Renal pelvis (tissue), 4 donors: ENCODE results near the gene ARFGAP1. TPM values are rescaled to one million over a fixed set of nuclear protein-coding genes. Genes with fewer than 3 reads are reported as not detected.

Experiments used
- DNase-seq: peaks from one replicate; pipeline ENCODE4 v3.0.0-alpha.2; 2013
- polyA plus RNA-seq, 3 donors: library from polyadenylated mRNA; unstranded; fragments of 120-200 nt; gene quantifications; one replicate each; pipeline ENCODE4 v1.2.1, GENCODE V29; 2013; ENCODE audit not compliant: insufficient read length in 3 of 3

Gene ARFGAP1
- polyA plus RNA-seq, 3 donors, result 72.4 to 83.1 (median 77.7) TPM

DNA sequence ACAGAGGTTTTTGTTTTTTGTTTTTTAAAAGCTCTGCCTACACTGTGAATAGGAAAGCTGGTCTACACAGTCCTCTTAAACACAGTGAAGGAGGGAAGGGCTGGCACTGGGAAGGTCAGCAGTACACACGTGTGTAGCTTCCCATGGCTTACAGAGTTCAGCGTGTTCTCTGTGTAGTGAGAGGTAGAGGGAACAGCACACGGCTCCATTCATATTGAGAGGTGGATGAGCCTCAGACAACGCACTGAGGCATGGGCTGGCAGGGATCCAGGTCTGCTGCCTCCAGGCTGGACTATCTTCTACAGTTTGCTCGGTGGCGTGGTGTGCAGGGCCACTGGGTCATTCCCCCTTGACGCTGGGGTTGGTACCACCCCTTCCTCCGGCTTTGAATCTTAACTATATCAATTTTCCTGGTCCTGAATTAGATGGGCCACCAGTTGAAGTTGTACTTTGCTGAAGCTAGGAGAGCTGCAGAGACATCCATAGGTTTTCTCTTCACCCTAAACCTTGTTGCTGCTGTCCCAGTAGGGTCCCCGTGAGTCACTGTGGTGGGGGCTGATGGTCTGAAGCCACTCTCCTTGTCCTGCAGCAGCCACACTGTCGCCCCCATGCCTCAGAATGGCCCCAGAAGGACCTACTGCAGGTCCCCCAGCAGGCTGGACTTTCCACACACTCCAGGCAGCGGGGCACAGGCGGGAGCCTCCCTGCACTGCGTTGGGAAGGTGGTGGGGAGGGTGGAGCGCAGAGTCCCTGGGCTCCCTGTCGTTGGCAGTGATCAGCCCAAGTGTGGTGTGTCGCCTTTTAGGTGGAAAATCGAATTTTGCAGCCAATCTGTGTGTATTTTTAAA lies 2.0 kb downstream of the ARFGAP1 start:
- DNase-seq, result no peak

DNA sequence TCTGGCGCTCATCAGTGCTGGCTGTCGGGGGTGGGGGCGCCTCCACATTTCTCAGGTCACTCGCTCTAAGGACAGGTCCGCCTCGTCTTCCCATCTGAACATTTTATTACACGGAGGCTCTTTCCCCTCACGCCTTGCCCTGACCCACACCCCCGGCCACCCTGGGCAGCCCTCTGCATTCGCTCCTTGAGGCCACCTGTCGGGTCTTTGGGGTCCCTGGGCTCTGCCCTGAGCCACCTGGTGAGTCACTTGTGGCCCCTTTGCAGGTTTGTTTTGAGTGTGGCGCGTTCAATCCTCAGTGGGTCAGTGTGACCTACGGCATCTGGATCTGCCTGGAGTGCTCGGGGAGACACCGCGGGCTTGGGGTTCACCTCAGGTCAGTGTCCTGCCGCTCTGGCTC lies 3.2 kb downstream of the ARFGAP1 start:
- DNase-seq, result no peak

DNA sequence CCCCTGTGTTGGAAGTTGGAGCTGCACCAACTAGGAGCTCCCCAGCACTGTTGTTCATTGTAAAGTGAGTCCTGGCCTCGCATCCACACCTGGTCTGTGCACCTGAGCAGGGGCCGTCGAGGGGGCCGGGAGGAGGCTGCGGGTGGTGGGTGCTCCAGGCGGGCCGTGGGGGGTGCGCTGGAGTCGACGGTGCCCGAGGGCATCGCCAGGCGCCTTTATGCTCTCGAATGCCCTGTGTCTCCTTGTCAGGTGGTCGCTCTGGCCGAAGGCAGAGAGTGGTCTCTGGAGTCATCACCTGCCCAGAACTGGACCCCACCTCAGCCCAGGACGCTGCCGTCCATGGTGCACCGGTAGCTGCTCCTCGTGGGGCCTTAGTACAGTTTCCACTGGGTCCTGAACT lies 4.3 kb downstream of the ARFGAP1 start:
- no peak for DNase-seq

DNA sequence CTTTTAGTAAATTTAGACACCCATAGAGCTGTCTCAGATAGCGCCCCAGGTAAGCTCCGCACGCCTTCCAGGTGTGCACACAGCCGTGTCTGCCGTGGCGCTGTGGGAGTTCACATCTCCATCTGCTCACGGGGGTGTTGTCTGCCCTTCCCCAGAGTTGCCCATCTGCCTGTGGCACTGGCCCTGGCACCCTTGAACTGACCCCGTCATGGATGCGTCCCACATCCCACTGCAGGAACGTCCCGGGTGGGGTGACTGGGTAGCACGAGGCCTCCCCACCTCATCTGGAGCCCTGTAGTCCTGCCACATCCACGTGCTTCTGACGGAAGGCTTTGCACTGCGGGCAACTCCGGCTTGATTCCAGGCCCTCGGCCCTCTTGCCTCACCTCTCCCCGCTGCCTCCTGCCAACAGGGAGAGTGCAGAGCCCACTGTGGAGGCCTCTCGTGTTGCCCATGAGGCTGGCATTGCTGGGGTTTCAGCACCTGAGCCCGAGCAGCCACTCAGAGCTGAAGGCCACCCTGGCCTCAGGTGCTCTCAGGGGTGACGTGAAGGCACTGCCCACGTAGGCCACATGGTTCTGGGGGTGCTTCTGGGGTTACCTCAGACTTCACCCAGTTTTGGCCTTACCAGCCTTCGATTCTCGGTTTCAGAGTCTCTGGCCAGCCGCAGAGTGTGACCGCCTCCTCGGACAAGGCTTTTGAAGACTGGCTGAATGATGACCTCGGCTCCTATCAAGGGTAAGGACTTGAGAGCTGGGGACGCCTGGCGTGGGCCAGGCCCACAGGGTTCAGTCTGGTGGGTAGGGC lies 5.1 kb downstream of the ARFGAP1 start:
- DNase-seq, result no peak

DNA sequence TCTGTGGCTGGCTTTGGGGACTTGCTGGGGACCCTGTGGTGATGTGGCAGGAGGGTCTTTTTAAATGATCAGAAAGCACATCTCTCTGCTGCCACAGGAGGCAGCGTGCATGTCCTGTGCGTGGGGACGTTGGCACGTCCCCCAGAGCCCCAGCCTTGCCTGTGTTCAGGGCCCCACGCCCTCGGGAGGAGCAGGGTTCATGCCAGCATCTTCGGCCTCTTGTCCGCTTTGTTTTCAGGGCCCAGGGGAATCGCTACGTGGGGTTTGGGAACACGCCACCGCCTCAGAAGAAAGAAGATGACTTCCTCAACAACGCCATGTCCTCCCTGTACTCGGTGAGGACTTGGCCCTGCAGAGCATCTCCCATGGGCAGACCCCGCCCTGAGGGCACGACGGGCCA lies 6.0 kb downstream of the ARFGAP1 start:
- DNase-seq, result no peak

DNA sequence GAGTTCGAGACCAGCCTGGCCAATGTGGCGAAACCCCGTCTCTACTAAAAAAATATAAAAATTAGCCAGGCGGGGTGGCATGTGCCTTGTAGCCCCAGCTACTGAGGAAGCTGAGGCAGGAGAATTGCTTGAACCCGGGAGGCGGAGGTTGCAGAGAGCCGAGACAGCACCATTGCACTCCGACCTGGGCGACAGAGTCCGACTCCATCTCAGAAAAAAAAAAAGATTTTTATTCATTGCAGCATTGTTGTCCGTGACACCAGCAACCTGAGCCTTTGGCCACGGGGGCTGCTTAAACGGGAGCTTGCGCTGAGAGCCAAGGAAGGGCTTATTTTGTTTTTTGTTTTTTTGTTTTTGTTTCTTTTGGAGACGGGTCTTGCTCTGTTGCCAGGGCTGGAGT lies 7.3 kb downstream of the ARFGAP1 start:
- DNase-seq, result no peak

DNA sequence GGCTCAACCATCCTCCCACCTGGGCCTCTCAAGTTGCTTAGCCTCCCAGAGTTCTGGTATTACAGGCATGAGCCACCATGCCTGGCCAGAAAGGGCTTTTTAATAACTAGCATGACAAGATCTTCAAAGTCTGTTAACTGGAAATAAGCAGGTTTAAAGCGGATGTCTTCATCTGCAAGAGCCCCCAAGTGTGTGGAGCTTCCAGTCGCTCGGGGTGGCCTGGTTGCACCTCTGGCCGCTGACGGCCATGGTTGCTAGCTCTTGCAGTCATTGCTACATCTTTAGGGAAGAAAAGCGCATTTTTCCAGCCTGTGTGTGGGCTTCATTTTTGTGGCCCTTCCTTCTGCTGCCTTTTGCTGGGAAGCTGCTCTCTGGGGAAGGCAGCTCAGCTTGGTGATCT lies 7.8 kb downstream of the ARFGAP1 start:
- no peak for DNase-seq

DNA sequence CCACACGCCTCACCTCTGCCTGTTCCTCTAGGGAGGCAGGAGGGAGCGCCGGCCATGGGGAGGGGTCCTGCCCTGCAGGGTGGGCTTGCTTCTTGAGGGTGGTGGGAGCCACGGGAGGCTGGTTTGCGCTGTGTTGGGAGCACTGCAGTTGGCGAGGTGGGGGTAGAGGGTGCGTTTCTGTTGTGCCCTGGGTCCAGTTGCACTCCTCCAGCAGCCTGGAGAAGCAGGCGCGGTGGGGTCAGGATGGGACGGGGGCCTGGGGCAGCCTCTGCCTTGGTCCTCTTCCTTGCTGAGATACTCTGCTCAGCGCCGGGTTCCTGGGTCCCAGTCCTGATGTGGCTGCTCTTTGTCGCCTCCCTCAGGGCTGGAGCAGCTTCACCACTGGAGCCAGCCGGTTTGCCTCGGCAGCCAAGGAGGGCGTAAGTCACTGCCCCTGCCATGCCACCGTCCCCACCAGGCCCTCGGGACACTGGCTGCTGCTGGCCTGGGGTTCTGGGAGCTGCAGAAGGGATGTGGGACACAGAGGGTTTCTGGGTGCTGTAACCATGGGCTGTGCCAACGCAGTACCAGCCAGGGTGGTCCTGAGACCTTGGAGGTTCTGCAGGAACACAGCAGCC lies 8.4 kb downstream of the ARFGAP1 start:
- no peak for DNase-seq

DNA sequence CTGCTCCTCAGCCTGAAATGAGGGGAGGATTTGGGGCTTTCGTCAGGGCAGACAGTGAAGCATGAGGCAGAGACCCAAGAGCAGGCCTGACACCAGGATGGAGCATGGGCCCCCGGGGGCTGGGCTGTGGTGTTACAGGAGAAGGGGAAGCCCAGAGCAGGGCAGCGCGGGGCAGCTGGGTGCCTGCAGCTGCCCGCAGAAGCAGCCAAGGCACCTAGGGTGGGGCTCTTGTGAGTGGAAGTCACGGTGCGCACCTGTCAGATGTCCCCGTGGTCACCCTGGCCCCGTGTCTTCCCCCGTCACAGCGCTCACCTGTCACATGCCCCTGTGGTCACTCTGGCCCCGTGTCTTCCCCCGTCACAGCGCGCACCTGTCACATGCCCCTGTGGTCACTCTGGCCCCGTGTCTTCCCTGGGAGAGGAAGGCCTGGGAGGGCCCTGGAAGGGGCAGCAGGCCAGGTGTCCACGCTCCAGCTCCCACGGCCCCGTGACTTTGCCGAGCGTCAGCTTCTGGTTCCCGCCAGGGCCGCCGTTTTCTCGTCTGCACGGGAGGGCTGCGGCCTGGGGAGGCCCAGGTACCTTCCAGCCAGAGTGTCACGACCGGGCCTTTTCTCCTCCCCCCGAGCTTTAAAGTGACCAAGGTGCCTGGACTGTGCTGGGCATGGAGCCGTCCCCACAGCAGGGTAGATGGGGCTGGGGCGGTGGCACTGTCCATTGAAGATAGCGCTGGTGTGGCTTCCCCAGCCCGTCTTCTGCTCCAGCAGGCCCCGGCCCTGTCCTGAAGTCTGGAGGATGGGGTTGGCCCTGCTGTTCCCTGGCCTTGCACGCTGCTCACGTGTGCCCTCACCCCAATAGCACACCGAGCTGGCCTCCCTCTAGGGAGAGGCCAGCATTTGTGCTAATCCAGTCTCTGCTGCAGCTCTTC lies 9.4 kb downstream of the ARFGAP1 start:
- no peak for DNase-seq

DNA sequence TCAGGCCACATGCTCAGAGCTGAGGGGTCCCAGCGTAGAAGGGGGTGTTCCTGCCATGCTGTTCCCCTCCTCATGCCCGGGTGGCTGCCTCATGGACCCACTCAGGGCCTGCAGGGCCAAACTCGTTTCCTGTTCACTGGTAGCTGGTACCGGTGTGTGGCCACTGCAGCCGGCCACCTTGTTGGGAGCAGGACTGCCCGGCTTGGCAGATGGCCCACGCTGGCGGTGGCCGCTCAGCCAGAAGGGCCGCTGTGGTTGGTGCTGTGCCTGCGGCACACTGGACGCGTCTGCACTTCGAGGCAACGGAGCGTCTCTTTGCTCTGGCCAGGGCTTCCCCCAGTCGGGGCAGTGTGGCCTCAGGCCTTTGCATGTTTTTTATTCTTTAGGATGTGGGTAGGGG lies 10.3 kb downstream of the ARFGAP1 start:
- DNase-seq, result no peak

DNA sequence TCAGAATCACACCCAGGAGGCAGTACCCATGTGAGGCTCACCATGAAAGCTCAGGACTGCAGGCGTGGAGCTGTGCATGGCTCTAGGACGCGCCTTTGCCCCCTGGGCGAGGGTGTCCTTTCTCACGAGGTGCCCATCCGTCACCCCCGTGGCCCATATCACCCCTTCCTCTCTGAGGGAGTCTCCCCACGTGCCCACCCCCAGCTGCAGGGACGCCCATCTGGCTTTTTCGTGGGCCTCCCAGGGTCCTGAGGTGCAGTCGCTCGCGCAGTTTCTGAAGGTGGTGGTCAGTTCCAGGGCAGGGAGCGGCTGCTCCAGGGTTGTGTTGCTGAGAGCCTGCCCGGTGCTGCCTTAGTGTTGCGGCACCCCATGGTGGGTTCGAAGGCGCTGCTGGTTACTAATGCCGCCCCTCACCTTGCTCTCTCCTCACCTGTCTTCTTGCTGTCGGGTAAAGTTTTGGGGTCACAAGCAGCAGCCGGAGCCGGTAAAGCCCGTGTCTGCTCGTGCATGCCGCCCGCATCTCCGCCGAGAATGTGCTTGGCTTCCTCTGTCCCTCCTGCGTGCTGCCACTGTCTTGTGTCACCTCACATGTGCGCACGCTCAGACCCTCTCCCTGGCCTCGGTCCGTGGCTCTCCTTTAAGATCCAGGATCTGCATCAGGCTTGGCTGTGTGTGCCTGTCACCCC lies 10.9 kb downstream of the ARFGAP1 start:
- no peak for DNase-seq

DNA sequence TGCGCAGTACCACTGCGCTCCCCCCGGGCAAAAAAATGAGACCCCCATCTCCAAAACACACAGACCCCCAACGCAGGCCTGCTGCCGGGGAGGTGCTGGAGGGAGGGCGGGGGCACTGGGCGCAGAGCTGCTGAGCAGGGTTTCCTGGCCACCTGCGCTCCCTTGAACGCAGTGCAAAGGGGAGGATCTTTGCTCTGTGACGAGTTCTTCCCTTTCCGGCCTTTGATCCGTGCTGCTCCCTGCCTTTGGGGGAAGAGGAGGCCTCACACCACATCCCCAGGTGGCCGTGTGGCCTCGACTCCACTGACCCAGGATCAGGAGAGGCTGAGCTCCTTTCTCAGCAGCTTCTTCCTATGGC lies 11.4 kb downstream of the ARFGAP1 start:
- no peak for DNase-seq

DNA sequence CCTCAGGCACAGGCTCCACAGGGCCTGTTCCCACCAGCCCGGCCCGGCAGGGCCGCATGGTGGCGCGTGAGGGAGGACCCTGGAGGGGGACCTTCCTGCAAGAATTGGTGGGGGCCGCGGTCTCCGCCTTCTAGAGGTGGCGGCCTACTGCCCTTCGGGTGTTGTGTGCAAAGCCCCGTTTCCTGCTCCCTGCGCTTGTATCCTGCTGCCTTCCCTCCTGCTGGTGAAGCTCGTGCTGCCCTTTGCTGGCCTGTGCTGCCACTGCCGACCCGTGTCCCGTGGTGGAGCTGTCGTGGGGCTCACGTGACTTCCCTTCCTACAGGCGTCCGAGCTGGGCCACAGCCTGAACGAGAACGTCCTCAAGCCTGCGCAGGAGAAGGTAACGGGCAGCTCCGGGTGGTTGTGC lies 11.9 kb downstream of the ARFGAP1 start:
- DNase-seq, result no peak

DNA sequence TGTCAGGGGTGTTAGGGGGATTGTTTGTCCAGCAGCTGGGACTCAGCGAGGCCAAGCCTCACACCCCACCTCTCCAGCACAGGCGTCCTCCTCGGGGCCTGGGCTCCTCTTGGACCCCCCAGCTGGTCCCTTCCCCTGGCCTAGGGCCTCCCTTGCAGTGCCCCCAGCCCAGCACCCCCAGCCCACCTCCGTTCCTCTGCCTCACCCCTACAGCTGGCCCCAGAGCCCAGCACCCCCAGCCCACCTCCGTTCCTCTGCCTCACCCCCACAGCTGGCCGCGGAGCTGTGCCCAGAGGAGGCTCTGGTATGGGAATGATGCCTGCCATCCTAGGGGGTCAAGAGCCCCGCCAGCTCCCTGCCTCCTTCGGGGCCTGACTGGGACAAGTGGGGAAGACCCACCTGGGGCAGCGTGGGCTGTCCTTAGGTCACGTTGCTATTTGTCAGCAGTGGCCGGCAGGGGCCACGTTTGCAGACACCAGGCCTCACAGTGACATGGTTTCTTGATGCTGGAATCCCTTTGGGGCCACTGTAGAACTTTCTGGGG lies 12.4 kb downstream of the ARFGAP1 start:
- no peak for DNase-seq

DNA sequence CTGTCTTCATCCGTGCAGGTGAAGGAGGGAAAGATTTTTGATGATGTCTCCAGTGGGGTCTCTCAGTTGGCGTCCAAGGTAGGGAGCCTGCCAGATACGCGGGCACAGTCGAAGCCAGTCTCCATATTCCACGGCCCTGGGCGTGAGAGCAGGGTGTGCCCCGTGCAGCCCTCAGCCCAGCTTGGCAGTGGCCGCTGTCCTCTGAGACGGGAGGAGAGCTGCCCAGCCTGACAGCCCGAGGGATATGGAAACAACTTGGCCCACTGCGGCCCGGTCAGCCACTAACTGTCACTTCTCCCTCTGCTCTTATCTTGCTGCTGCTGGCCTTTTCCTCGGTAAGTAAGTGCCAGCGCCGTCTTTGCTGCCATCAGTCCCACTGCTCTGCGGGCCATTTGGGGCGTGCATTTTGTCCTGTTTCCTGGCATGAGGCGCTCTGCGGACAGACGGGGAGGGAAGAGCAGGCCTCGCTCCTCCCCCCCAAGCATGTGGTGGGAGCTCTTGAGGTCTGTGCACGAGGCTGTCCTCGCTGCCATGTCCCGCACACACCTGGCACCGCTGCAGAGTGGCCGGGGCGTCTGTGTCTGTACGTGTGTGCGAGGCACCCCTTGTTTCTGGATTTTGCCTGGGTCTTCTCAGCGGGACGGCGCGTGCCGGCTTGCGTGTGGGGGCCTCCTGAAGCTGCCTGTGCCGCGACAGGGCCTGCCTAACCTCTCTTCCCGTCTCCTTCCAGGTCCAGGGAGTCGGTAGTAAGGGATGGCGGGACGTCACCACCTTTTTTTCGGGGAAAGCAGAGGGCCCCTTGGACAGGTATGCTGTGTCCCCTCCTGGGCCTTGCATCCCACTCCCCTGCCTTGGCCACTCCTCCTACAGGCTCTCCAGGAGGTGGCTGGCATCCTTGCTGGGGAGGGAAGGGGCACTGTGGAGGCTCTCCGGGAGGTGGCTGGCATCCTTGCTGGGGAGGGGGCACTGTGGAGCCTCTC lies 13.3 kb downstream of the ARFGAP1 start:
- no peak for DNase-seq

DNA sequence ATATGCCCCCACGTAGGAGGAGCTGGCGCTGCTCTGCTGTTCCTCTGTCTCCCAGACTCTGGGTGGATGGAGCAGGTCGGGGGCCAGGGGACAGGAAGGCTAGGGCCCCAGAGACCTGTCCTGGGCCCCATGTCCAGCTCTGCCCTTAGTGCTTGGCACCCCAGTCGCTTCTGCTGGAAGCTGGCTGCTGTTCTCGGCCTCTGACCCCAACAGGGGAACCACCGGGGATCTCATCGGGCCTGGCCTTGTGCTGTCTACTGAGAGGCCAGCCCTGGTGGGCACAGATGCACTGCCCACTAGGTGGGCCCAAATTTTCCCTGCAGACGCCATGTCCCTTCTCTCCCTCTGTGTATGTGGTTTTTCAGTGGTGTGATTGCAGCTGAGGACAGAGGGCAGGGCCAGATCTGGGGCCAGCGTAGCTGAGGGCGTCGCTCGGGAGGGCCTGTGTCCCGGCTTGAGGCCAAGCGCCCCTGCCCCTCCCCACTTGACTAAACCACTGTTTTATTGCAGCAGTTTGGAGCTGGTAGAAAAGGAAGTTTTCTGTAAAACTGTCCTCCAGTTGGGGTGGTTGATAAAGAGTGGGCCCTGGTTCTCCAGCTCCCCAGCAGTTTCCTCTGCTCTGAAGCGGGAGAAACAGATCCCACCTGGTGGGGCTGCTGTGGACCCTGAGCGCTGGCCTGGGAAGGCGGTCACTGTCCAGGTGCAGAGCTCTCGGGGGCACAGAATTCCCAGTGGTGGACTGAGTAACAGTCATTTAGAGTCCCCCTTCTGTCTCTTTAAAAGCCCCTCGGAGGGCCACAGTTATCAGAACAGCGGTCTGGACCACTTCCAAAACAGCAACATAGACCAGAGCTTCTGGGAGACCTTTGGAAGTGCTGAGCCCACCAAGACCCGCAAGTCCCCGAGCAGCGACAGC lies 14.4 kb downstream of the ARFGAP1 start:
- DNase-seq, result no peak

DNA sequence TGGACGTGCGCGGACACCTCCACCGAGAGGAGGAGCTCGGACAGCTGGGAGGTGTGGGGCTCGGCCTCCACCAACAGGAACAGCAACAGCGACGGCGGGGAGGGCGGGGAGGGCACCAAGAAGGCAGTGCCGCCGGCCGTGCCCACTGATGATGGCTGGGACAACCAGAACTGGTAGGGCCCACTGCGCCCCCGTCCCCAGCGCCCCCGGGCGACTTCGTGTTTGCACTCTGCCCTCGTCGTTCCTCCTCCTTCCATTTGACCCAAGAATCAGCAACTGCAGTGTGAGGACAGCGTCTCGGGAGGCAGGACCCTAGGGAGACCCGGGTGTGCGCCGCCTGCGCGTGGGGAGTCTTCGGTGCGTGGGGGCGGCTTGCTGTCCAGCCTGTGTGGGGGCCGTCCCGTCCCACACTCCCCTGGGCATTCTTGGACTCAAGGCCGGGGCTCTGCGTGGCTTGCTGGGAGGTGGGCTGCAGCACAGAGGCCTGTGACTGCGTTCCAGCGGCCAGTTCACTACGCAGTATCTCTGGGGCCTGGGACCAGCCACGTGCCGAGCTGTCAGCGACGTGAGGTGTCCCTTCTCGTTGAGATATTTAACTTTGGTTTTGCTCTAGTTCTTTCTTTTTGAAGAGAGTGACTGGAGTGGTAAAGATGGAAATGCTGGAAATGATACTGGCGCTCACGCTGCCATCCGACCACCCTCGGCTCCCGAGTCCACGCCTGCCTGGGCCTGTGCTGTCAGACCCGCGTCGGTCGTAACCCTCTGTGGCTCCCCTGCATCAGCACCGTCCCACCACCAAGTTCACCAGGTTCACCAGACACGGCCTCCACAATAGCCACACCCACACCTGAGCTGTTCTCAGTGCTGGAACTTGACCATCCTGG lies 15.3 kb downstream of the ARFGAP1 start:
- no peak for DNase-seq
